ENCODE results near the gene PLCB1.
"Not testable (repeated sequence)": the region's sequence is repeated elsewhere in the genome, so short reads cannot be mapped to it uniquely, and the experiment has no call there.

Gene PLCB1

DNA sequence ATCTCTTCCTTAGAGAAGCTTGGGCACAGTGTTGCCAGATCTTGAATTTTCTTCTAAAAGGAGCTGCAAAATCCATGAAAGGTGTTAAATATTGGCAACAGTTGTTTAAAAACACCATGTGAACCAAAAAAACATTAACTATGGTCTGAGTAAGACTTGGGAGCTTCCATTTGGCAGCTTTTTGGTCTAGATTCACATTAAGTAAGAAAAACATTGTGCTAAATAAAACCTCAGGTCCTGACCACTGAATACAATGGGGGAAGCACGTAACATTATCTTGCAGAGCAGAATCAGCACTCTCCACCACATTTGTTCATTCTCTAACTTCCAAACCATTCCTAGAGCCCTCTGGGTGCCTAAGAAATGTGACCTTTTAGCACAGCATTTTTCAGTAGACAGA, 499.2 kb downstream of the PLCB1 start:
- DNase-seq = no peak

DNA sequence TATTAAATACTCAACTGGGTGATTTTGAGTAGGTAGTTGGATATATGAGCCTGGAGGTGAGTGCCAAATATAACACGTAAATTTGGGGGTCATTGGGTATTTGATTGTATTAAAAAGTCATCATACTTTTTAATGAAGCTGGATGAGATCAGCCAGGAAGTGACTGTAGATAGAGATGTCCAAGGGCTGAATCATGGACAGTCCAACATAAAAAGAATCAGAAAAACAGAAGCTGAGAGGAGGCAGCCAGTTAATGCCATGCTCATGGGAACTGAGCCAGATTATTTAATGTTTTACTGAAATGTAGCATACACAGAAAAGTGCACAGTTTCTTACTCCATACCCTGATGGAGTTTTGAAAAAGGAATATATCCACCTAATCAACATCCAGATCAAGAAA, 501.3 kb downstream of the PLCB1 start:
- no peak for DNase-seq

DNA sequence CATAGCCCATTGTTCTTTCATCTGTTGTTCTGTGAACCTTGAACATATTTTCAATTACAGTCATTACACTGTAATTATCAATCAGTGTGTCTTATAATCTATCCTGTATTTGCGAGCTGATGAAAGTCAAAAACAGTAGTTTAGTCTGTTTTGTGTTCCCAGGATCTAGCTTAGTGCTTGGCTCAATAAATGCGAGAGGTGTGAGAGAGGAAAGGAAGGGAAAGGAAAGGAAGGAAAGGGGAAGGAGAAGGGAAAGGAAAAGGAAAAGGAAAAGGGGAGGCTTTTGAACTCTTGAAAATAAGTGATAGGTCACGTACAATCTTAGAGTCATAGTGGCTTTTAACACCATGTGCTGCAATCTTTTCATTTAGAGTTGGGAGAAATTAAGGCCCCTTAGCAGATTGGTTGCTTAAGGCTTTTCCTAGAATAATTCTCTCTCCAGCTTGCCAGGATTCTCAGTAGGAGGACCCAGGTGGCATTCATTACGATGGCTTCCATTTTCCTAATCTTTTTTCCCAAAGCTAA, 503.0 kb downstream of the PLCB1 start:
- DNase-seq = no peak

DNA sequence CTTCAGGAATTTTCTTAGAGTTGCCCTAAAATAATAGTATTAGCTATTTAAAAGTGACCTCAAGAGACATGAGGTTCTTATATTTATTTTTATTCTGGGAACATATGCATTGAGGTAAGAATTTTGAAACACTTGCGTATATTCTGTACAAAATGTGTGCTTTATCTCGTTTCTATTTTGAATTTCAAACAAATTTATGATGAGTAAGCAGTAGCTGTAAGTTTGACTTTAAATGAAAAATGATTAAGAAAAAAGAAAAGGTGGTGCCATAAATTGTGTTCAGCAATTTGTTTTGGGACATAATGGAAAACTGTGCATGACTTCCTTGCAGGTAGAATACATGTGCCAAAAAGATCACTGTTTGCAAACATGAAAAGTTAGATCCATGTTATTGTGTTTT, 503.8 kb downstream of the PLCB1 start:
- DNase-seq = no peak

DNA sequence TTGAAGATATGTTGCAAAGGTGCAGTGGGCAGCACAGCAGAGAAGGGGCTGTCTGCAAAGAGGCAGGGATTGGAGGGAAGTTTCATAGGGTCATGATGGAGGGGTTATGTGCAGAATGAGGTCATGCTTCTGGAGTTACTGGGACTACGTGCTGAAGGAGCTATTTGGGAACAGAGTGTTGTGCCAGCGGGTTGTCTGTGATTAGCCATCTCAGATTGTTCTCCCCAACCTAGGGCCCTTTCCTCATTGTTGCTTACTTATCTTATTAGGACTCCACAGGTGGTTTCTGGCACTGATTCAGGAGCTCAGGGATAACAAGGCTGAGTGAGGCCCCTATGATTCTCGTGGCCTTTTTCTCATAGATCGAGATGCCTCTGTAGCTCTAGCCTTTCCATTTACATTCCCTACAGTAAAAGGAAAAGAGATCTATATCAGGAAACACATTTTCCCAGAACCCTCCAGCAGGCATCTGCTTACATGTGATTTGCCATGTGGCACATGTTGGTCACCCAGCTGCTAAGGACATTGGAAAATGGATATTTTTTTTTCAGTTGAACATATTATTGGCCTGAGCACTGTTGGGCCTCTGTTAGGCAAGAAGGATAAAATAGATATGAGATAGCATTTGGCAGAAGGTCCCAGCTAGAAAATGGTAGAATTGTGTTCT, 507.2 kb downstream of the PLCB1 start:
- no peak for DNase-seq

DNA sequence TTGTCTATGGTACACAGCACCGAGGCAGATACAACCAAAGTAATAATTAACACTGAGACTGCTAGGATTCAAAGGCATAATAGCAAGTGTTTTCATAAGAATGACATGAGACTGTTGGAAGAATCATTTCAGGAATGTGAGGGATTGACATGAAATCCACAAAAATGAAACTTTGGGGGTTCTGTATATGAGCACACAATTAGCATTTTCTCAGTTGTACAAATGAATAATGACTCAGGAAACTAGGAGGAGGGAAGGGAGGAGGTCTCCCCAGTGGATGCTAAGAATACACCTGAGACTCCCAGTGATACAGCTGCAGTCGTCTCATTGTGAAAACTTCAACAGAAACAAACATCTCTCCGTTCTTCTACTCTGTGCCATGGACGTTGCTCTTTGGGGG, 508.4 kb downstream of the PLCB1 start:
- DNase-seq = no peak

DNA sequence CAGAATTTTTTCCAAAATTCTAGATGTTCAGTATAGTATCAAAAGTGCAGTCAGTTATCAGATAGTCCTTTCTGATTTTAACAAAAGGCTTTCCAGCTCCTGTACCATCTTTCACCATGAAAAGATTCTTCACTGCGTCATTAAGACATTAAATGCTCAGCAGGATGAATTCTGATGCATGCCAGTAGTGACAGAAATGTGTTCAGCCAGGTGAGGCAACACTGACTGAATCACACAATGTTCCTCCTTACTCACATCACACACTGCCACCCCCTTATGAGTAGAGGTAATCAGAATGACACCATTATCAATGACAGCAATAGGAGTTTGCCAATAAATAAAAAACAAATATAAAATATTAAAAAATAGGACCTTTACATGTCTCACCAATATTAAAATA, 510.2 kb downstream of the PLCB1 start:
- no peak for DNase-seq

DNA sequence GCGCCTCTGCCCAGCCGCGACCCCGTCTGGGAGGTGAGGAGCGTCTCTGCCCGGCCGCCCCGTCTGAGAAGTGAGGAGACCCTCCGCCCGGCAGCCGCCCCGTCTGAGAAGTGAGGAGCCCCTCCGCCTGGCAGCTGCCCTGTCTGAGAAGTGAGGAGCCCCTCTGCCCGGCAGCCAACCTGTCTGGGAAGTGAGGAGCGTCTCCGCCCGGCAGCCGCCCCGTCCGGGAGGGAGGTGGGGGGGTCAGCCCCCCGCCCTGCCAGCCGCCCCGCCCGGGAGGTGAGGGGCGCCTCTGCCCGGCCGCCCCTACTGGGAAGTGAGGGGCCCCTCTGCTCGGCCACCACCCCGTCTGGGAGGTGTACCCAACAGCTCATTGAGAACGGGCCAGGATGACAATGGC, 512.4 kb downstream of the PLCB1 start:
- DNase-seq = not testable (repeated sequence)

DNA sequence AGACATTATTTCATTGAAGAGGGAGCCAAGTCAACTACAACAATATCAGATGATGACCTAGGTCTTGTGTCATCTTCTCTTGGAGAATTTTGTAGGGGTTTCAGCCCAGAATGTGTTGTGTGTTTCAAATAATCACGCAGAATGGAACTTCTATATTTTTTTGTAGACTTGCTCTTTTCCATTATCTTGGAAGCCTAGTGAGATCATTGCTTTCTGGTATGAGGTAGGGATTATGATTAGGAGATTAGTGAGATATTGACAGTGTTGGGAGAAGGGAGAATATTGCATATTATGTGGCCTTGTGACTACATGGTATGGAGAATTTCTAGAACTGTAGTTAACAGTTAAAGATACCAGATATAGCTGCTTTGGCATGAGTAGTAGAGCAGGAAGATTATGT, 513.3 kb downstream of the PLCB1 start:
- DNase-seq = no peak

DNA sequence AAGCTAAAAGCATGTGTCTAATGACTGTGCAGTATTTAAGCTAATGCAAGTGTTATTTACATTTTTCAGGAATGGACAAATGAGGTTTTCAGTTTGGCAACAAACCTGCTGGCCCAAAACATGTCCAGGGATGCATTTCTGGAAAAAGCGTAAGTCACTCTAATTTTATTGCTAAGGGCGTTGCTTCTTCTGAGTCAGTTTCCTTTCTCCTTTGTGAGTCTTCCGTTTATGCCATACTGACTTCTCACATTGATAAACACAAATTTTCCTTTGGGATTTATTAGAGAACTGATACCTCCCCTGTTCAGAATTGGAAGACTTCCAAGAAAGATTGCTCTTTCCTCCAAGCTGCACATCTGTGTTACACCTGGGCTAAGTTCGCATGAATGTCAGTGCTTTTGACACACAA, 514.0 kb downstream of the PLCB1 start:
- DNase-seq = no peak

DNA sequence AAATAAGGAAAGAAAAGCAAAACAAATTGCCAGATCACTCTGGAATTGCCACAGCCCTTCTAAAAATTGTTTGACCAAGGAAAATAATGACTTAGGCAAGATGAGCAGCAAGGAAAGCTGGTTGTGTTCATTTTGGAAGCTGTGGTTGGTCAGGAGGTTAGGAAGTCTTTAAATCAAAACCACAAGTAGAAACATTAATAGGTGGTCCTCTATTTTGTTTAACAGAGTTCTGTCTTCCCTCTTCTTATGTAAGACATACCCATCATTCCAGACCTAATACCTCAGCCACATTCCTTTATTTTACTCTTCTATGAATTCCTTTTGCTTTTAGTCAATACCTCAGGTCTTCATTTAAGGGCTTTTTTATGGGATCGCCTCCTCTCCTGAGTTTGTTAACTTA, 514.6 kb downstream of the PLCB1 start:
- DNase-seq = no peak

DNA sequence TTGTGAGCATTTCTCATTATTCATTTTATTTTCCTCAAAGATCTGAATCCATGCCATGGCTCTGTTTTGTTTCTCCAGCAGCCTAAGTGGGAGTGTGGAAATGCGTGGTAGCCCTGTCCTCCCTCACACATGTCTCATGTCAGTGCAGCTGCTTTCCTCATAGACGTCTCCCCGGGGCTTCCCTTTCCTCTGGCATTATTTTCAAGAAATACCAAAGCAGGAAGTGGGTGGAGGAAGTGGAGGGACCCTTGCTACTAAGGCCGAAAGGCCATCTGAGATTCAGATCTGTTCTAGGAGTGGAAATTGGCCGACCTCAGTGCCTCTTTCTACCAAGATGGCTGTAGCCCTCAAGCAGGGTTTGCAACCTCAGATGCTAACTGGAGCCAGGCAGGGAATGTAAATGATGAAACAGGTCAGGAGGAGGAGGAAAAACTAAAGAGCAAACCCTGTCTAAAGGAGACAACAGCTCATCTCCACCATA, 515.9 kb downstream of the PLCB1 start:
- DNase-seq = no peak

DNA sequence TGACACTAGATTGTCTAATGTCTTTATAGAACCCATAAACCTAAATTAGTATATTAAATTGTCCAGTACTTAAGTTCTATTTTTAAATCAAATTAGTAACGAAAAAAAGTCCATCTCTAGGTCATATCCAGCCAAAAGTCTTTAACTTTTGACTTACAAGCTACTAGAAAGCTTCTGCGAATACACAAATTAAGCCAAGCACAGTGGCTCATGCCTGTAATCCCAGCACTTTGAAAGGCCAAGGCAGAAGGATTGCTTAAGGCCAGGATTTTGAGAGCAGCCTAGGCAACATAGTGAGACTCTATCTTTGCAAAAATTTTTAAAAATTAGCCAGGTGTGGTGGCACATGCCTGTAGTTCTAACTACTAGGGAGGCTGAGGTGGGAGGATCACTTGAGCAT, 516.4 kb downstream of the PLCB1 start:
- no peak for DNase-seq

DNA sequence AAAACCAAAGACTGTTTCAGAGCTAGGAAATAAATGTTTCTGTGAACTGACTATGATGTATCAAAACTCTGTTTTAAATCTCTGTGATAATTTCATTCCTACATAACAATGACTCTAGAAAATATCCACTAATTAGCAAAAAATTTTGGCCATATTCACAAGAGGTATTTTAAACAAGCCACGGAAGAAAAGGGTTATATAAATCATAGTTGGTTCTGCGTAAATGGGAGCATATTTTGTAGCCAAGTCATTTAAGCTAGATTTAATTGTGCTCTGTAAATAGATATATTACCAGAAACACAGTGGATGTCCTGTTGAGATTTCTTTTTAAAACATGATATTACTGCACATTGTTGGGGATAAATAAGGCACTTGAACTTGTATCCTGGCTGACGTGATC, 520.3 kb downstream of the PLCB1 start:
- DNase-seq = no peak

DNA sequence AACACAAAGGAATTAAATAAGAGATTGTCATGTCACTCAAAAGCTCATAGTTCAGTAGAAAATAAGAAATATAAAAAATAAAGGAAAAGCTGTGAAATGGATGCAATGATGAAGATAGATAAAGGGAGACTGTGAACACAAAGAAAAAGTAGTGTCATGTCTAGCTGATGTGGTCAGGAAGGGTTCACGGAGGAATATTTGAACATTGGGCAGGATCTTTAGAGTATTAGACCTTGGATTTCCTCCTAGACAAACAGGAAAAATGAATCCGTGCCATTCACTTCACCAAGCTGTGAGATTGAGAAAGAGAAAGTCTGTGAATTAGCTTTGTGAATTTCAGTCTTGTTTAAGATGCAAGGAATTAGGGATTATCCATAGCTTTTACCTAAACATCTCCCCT, 522.4 kb downstream of the PLCB1 start:
- DNase-seq = no peak

DNA sequence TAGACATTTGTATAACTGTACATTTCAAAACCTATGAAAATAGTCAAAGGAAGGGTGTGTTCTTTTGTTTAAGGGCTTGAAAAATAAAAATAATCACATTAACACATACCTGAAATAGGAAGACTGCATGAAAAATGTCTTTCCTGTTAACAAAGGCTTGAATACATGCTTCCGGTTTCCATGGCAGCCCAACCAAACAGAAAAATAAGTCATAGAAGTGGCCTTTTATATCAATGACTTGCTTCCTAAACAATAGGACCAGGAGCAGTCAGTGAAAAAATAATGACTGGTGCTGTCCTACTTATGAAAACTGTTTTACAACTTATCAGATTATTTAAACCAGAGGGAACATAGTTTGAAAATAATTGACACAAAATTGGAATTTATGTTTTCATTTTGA, 524.3 kb downstream of the PLCB1 start:
- DNase-seq = no peak

DNA sequence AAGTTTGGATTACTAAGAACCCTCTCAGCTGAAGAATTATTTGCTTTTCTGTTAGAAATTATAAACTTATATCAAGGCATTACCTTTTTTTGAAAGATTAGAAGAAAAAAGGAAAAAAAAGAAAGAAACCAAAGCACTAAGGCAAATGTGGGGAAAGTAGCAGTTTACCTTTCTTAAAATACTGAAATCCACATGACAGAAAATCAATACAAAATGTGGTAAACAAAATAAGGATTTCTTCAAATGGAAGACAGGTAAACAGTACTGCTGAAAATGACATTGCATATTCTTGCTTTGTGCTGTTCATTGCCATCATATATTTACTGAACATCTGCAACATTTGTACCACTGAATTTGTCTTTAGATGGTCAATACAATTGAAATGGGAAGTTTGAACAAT, 525.6 kb downstream of the PLCB1 start:
- no peak for DNase-seq

DNA sequence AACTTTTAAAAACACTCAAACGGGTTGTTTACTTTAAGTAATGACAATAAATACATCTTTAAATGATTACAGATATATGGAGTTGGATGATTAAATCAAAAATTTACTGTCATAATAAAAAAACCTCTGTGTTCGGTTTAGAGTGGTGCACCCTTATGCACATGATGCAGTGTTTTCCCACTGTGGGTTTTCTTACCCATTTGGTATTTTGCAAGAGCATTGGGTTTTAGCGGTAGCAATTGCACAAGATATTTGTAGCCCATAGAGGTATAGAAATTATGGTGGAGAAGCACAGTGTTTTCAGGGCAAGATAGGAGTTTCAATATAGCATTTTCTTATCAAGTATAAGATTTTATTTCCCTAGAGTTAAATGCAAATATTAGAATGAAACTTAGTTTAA, 526.0 kb downstream of the PLCB1 start:
- DNase-seq = no peak

DNA sequence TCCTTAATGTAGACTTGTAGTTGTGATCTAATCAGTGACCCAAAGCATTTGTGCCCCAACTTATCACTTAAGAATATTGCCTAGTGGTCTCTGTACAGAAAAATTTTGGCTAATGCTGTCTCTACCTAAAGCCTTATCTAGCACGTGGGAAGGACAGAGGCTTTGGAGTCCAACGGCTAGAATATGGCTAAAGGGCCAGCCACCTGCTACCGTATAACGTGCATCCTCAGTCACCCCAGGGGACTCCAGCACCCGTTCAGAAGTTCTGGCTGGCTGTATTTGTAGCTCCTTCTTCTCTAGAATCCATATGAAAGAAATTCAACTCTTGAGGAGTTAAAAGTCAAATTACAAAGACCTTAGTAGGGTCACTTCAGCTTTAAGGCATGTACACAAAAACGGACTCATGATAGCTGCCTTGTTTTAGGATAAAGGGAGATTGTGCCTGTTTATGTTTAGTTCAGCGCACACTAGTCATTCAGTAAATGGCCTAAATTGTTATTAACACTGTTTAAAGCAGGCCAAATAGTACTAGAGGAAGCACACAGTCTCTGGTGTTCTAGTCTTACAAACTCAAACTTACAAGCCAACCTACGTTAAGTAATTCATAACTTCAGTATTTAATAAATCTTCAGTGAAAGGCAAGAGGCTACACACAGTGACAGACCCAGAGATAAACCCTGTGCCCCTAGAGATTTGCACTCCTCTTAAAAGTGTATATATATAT, 529.3 kb downstream of the PLCB1 start:
- no peak for DNase-seq

DNA sequence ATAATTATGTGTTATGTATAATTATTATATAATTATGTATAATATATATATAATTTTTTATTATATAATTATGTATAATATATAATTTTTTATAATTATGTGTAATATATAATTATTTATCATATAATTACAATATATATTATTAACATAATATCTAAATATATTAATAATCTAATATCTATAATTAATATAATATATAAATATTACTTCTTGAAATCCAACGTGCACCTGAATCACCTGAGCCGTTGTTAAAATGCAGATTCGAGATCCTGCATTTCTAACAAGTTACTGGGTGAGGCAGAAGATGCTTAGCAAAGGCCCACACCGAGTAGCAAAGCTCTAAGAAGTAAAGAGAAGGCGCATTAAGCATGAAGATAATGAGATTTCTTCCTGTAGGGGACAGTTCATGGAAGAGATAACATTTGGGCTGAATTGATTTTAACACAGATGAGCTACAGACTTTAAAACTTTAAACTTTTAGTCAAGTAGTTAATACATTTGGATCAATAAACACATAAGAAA, 530.4 kb downstream of the PLCB1 start:
- no peak for DNase-seq

DNA sequence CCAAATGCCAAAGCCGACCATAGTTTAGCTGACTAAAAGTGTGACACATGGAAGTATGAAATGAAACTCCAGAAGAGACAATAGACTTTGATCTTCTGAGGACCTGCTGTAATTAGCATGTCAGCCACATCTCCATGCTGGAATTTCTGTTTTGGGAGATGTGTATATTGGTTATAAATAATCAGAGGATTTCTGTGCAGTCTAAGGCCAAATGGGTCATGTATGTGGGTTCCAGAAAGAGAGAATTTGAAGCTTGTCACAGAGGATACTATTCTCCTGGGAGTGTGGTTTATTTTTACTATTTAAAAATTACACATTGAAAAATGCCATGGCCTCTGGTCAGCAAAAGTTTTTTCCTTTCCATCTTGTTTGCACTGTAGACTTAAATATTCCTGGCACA, 531.4 kb downstream of the PLCB1 start:
- DNase-seq = no peak

DNA sequence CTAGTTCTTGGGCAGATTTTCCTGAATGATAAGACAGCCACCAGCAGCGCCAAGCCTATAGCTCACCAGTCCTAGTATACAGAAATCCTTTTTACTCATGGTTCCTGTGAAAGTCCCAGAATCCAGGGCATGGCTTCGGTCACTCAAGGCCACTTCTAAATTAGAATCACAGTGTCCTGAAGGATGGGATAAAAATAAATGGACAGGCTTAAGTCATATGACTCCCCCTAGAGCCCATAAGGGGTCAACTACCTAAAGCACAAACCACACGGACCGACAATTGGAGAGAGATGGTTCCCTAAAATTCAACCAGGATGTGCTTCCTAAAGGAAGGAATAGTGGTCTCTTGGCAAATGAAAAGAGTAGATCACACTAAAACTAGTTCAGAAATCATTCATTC, 532.7 kb downstream of the PLCB1 start:
- no peak for DNase-seq

DNA sequence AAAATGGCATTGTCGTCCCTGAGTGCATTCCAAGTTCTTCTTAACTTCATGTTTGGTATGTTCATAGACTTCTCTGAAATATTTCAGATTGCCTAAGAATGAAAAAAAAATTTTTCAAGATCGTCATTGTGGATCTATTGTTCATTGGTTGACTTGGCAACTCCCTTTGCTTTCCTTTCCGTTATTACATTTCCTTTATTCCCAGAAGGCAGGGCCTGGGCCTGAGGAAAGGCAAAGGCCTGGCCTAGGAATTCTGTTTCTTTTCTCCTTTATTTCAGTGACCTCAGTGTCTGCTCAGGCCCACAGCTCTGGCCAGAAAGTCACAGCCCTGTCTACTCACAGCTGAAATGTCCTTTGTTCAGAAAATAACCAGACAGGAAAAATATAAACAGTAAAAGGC, 535.2 kb downstream of the PLCB1 start:
- no peak for DNase-seq

DNA sequence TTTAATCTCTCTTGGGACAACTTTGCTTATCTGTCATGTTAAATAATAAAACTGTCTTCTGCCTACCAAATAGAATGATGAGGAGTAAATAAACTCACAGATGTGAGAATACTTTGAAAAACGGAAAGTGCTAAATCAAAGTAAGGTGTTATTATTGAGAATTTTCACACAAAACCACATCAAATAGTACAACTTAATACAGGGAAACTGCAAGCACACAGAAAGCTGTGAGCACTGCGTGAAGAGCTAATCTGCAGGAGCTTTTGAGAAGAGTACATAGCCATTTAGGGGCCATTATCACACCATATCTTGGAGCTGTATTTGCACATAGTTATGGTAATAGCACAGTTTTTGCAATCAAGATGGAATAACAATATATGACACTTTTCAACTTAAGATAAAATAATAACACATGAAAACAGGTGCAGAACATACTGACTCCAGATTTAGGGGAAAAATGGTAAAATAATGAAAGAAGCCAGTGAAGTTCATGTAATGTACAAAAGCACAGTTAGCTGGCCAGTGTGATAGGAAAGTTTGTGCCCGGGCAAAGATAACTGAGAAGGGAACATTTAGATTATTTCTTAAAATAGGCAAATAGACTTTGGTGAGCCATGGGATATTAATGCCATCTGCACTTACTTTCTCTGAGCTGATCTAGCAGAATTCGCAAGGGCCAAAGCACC, 538.3 kb downstream of the PLCB1 start:
- DNase-seq = no peak

Measured in NCI-H510A treated with DMSO at 0.1 percent for 48 hours (cell line).